Inferior parietal cortex (tissue), 1 donor: ENCODE data around the gene PRKAB2.
"Not testable (repeated sequence)": the region's sequence is repeated elsewhere in the genome, so short reads cannot be mapped to it uniquely, and the experiment has no call there.

Experiments used
- DNase-seq: peaks from one replicate; pipeline ENCODE4 v3.0.0-alpha.2; 2016; ENCODE audit errors: extremely low spot score

PRKAB2 gene

GRCh38 chr1:147110434-147110833 is 61.8 kb downstream of the PRKAB2 start:
- no peak for DNase-seq

- DNase-seq = no peak
Observed at GRCh38 chr1:147109762-147110161, 62.5 kb downstream of the PRKAB2 start.

GRCh38 chr1:147109041-147109440 is 63.2 kb downstream of the PRKAB2 start:
- no peak for DNase-seq

- not testable (repeated sequence) for DNase-seq
Observed at GRCh38 chr1:147106407-147106881, 65.8 kb downstream of the PRKAB2 start.

- no peak for DNase-seq
Observed at GRCh38 chr1:147105909-147106308, 66.4 kb downstream of the PRKAB2 start.
